ENCODE measurements around the gene OR1M1. TPM values are rescaled to one million over a fixed set of nuclear protein-coding genes. Genes with fewer than 3 reads are reported as not detected.

Gene OR1M1
- total RNA-seq, 1 donor from 2014 or later = not detected

DNA sequence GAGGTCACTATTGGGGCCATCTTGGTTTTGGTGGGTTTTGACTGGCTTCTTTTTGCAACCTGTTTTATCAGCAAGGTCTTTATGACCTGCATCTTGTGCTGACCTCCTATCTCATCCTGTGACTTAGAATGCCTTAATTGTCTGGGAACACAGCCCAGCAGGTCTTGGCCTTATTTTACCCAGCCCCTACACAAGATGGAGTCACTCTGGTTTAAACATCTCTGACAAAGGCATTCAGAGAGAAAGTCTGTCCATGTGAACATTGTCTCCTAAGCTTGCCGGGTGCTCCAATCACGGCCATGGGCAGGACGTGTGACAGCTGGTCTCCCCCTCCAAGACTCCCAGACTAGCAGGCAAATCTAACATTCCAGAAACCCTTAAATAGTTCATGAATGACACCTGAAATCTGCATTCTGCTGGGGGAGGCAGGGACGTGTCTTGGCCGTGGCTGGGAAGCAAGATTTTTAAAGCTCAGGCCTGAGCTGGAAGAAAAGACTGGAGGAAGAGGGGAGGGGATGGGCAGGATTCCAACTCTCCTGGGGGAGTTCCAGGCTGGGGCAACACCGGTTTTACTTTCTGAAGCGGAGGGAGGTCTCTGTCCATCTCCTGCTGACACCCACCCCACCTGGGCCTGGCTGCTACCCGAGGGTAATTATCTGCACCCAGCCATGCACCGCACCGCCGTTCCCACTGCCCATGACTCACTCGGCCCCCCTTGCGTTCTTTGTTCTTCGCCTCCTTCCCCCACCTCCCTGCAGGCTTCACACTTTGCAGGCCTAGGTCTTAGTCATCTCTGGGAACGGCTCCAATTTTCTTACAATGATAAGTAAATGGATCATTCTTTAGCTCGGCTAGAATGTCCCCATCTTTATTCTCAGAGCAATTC, 11.6 kb upstream of the OR1M1 start:
- DNase-seq = peak; percentile 90

DNA sequence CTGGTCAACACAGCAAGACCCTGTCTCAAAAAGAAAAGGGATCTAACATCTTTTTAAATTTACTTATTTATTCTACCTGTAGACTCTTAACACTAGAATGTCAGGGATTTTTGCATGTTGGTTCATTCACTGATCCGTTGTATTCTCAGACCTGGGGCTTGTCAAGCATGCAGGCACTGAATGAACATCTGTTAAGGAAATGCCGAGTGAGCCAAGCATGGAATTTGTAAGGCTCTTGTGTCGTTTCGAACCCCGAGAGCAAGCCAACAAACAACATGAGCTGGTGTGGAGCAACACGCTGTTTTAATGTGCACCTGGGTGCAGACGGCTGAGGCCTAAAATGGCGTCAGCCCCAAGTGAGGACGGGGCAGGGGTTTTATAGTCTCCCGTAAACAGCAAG, 10.0 kb upstream of the OR1M1 start:
- peak; percentile 59 for DNase-seq

DNA sequence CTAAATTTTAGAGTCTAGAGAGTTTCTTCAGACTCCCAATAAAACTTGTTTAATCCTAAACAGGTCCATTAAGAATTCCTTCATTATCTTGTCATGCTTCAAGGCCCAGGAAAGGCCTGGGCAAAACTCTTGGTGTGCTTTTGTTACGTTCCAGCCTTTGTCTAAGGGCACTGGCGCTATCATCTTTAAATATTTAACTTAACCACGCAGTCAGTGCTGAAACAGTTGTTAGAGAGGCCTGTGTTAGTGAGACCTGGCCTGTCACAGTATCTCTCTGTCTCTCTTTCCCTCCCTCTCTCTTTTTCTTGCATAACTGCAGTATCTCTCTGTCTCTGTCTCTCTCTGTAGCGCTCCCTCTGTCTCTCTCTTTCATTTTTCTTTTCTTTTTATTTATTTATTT, 8.2 kb upstream of the OR1M1 start:
- DNase-seq = no peak

DNA sequence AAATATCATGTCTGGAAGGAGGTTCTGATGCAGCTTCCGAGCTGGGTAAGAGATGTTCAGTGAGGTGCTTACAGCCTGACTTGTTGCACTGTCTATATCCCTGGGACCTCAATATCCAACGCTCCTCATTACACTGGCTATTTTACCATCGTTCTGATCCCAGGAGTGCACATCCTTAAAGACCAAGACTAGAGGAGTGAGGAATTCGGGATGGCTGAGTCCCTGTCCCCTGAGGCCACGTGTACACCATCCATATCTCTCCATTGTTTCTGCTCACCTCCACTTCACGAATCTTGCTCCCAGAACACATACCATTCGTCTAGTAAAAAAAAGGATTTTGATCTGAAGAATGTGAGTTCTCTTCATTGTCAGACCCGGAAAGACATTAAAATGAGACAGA, 20.5 kb downstream of the OR1M1 start, which contains the start of gene OR7G2:
Gene OR7G2, minus strand, starts transcription at position 101 of the 400 bp plus-strand sequence. CDS start 4,232 bp downstream, outside the sequence.
- DNase-seq = no peak

DNA sequence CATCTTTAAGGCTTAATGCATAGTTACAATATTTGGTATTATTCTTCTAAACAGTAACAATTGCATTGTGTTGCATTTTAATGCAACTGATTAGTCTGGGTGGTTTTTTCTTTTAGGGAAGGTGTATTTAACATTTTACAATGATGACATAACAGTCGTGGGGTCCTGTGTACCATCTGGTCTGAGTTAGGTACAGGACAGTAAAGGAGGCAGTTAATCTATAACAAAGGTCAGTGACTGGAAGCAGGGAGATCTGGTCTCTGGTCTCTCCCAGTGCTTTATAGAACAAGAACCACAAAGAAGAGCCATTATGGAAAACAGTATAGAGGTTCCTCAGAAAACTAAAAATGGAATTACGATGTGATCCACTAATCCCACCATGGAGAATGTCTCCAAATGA, 23.1 kb downstream of the OR1M1 start:
- DNase-seq = no peak

DNA sequence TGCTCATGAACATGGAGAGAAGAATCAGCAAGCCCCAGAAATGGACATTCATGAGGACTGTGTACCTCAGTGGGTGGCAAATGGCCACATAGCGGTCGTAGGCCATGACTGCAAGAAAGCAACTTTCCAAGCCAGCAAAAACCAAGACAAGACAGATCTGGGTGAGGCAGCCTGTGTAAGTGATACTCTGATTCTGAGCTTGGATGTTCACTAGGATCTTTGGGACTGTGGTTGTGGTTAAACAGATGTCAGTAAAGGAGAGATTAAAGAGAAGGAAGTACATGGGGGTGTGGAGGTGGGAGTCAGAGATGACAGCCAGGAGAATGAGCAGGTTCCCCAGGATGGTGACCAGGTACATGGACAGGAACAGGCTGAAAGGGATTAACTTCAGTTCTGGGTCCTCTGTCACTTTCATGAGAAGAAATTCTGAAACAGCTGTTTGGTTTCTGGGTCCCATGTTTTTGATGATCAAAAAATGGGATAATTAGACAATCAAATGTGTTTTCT, 28.5 kb downstream of the OR1M1 start, which contains the start of gene OR7G1:
Gene OR7G1, minus strand, starts transcription at position 457 of the 507 bp plus-strand sequence. Its CDS starts 0 bp downstream, at position 457.
- no peak for DNase-seq

DNA sequence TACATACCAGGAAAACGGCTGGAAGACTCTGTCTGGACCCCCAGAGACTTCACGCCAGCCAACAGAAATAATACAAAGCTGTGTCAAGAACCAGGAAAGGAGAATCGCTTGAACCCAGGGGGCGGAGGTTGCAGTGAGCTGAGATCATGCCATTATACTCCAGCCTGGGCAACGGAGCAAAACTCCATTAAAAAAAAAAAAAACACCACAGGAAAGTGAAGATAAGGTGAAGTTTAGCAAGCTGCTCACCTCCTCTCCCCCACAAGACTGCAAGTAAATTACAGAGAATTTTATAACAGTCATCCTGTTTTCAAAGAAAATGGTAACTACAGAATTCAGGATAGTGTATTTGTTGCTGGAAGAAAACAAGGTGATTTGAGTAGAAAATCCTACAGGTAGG, 29.7 kb downstream of the OR1M1 start:
- DNase-seq = no peak

DNA sequence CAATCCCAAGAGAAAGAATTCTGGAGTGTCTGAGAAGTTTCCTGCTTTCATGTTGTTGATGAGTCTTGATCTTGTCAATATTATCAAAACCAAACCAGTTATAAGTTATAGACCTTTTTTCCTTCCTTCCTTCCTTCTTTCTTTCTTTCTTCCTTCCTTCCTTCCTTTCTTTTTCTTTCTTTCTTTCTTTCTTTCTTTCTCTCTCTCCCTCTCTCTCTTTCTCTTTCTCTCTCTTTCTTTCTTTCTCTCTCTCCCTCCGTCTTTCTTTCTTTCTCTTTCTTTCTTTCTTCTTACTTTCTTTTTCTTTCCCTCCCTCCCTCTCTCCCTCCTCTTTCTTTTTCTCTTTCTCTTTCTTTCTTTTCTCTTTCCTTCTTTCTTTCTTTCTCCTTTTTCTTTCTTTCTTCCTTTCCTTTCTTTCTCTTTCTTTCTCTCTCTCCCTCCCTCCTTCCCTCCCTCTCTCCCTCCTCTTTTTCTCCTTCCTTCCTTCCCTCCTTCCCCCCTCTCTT, 40.1 kb downstream of the OR1M1 start, which contains the start of gene OR7G3:
Gene OR7G3, minus strand, starts transcription at position 51 of the 506 bp plus-strand sequence. Its CDS starts 0 bp downstream, at position 51.
- DNase-seq = no peak

DNA sequence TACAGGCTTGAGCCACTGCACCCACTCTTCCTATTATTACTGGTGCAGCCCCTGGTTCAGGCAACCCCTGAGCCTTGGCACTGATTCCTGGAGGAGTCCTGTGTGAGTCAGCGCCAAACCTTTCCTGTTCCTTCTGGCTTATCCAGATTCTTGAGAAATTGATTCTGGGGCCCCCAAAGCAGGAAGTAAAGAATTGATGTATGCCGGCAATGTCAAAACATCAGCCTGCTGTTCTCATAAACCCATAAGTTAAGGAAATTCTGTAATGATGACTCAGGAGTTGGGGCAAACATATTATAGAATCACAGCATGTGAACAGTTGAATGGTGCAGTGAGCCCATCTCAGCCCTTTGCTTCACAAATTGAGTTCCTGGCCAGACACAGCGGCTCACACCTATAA, 41.3 kb downstream of the OR1M1 start:
- DNase-seq = no peak

DNA sequence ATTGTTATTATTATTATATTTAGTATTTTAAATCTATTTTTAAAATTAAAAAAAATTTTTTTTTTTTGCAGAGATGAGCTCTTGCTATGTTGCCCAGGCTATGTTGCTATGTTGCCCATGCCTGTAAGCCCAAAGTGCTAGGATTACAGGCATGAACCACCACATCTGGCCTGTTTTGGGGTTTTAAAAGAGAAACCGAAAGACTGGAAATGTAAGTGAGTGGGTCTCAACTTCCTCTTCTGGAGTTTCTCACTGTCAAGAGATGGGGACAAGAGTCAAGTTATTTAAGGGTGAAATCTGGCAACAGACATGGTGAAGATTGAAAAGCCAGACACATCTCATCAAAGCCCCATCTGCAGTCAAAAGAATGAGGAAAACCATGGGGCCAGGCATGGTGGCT, 44.1 kb downstream of the OR1M1 start:
- no peak for DNase-seq

DNA sequence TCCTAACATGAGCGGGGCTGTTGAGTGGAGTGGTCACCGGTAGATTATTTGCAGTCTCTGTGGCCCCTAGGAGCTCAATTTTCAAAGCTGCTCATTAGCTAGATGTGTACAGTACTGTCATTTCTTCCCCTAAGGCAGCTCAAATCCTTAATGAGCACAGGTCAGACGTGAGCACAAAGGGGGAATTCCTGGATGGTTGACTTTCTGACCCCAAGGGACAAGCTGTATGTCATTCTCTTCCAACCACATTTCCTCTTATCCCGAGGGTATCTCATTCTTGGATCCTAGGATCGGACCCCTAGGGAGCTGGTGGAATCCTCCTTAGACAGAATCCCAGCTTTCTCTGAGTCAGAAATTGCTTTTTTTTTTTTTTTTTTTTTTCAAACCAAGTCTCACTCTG, 45.6 kb downstream of the OR1M1 start:
- DNase-seq = no peak

DNA sequence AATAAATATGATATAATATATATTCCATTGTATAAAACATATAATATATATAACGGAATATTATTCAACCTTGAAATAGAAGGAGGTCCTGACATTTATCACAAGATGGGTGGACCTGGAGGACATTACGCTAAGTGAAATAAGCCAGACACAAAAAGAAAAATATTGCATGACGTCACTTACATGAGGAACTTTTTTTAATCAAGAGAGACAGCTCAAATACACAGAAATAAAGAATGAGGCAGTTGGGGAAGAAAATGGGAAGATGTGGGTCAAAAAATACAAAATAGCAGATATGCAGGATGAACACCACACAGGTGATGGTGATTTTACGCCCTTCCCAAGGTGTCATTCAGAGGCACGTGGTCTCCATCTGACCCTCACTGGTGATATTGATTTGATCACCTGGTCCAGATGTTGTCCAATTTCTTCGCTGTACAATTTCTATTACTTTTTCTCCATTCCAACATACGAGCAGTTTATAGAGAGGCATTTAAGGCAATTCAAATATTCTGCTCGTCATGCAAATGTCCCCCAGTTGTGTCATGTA, 52.8 kb downstream of the OR1M1 start:
- DNase-seq = peak; percentile 16

DNA sequence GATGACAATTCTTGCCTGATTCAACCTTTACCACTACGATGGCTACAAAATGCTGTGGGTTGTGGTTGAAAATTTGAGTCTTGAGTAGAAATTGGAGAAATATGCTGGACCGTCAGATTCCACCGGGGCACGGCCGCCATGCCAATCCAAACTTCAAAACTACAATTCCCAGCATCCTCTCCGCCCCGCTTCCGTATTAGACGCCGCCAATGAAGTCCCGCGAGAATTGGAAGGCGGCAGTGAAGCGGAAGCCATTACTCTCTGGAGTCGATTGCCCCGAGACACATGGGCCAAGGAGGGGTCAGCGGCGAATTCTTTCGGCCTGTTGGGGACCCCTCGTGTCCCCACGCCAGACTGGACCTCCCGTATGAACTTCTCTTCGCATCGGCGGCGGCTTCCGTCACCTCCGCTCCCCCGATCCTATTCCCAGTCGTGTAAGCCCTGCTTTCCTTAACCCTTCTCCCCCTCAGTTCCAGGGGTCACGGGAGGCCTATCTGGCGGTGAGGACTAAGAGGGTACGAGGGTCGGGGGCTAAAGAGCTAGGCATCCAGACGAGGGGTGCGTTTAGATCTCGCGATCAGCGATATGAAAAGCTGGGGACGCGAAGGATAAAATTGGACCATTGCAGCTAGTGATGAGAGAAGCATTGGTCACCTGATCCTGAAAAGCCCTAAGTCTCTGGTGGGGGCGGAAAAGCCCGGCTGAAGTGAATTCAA, 53.5 kb downstream of the OR1M1 start, which contains the start of gene ZNF317:
Gene ZNF317, plus strand, starts transcription at position 239 of the 716 bp plus-strand sequence. CDS start 15,620 bp downstream, outside the sequence.
- peak; percentile 98 for DNase-seq

DNA sequence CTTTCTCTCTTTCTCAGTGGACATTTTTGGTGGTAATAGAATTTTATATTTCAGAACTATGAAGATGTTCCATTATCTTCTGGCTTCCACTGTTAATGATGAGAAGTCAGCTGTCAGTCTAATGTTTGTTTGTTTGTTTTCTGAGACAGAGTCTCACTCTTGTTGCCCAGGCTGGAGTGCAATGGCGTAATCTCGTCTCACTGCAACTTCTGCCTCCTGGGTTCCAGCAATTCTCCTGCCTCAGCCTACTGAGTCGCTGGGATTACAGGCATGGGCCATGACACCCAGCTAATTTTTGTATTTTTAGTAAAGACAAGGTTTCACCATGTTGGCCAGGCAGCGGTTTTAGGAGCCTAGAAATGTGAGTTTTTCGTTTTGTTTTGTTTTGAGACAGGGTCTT, 58.1 kb downstream of the OR1M1 start:
- no peak for DNase-seq

Small RNA genes lying within 50 kb of the gene (small RNA-seq; reads per million reads assigned to genes)
- not detected for gene OR1M4P (ENCODE audit: low replicate concordance)

Other genes starting within 250 kb of the OR1M1 start
- gene MUC16, start 76.7 kb upstream of the OR1M1 start, total RNA-seq = 1.1 TPM
- not detected for gene OR7G2, start 20.4 kb downstream of the OR1M1 start, total RNA-seq
- gene OR7G1, start 28.7 kb downstream of the OR1M1 start, total RNA-seq = not detected
- not detected for gene OR7G3, start 39.9 kb downstream of the OR1M1 start, total RNA-seq
- 23.0 TPM for gene ZNF317, start 53.3 kb downstream of the OR1M1 start, total RNA-seq
- not detected for gene OR7D2, start 91.9 kb downstream of the OR1M1 start, total RNA-seq
- gene OR7D4, start 132.5 kb downstream of the OR1M1 start, total RNA-seq = not detected
- not detected for gene OR7E24, start 163.9 kb downstream of the OR1M1 start, total RNA-seq
- gene ZNF699, start 222.8 kb downstream of the OR1M1 start, total RNA-seq = 23.5 TPM
- gene ZNF559, start 237.1 kb downstream of the OR1M1 start, total RNA-seq = 29.2 TPM

All from tongue (tissue), 3 donors.